ENCODE measurements around the gene HRH3.

Gene HRH3

DNA sequence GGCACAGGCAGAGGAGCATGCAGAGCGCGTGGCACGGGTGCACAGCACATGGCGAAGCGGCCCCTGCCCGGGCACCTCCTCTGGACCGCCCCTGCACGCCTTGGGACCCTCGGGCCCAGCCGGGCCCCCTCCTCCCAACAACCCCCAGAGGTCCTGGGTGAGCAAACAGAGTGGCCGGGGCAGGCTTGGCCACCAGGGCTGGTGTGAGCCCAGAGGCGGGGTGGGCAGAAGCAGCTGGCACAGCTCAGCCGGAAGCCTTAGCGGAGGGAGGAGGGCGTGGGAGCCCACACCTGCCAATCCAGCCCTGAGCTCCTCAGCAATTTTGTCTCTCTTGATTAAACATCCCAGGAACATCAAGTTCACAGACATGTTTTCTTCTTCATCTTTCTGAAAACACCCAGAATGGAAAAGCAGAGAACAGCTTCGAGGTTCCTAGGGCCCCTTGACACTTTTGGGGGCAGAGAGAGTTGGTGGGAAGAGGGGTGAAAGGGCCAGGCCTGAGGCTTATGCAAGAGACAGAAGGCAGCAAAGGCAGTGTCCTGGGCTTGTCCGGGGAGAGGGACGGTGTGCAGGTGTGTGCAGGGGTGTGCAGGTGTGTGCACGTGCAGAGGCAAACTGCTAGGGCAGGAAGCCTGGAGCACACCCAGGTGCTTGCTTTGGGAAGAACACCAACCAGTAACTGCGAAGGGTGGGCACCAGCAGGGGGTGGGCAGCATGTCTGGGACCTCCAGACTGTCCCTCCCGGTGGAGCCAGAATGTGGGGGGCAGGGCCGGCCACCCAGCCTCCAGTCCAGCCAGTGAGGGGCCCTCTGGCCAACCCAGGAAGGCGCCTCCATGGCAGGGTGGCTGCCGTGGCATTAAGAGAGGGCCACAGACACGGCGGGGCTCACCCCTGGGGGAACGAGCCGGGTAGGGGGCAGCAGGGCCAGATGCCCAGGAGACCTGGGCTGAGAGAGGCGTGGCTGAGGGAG is 4.8 kb downstream of the HRH3 start:
- no peak overlapping the region for H3K4me3 ChIP-seq (ENCODE audit: low read depth, low read length)
- ChIA-PET POLR2A (interaction anchor here (0.5 to 0.8 kb wide), 2 partner anchors 23 to 632 kb away, joined by 3 to 5 read pairs; partner anchors contain the start of gene OSBPL2), CTCF (no interaction called here)
- no peak overlapping the region for H3K27ac ChIP-seq (ENCODE audit: extremely low read depth, low read depth, low read length)
- no peaks in the 10 kb centered on the region for H3K36me3 ChIP-seq (ENCODE audit: control insufficient read depth in 2 of 2, insufficient read depth in 1 of 2, low read length in 2 of 2)
- no peaks in the 10 kb centered on the region for H3K9me3 ChIP-seq (ENCODE audit: control insufficient read depth, insufficient read depth, low read depth, low read length)
- TF ChIP-seq, protein P1, sequence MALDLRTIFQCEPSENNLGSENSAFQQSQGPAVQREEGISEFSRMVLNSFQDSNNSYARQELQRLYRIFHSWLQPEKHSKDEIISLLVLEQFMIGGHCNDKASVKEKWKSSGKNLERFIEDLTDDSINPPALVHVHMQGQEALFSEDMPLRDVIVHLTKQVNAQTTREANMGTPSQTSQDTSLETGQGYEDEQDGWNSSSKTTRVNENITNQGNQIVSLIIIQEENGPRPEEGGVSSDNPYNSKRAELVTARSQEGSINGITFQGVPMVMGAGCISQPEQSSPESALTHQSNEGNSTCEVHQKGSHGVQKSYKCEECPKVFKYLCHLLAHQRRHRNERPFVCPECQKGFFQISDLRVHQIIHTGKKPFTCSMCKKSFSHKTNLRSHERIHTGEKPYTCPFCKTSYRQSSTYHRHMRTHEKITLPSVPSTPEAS (tag by site-specific recombination; IDR thresholded peaks at IDR 0.05): peak; percentile 51; the same call in 1 of the 2 replicates
- TF ChIP-seq, protein P2, sequence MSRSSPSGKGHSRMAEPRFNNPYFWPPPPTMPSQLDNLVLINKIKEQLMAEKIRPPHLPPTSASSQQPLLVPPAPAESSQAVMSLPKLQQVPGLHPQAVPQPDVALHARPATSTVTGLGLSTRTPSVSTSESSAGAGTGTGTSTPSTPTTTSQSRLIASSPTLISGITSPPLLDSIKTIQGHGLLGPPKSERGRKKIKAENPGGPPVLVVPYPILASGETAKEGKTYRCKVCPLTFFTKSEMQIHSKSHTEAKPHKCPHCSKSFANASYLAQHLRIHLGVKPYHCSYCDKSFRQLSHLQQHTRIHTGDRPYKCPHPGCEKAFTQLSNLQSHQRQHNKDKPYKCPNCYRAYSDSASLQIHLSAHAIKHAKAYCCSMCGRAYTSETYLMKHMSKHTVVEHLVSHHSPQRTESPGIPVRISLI (tag by site-specific recombination; IDR thresholded peaks at IDR 0.05): no peak
- TF ChIP-seq GLIS2 (tag by site-specific recombination; IDR thresholded peaks at IDR 0.05) (0 out of 2 replicates have a peak, but pooled peaks have one; percentile 17), ZNF341 (tag by site-specific recombination; IDR thresholded peaks at IDR 0.05; ENCODE audit: low read depth) (peak; percentile 84), ZNF521 (tag by site-specific recombination; IDR thresholded peaks at IDR 0.05) (no peak), OSR2 (tag by site-specific recombination; IDR thresholded peaks at IDR 0.05) (no peak), KLF16 (tag by site-specific recombination; IDR thresholded peaks at IDR 0.05) (no peak), BCL11A (tag by site-specific recombination; IDR thresholded peaks at IDR 0.05; ENCODE audit: low read depth) (no peak), ZNF324 (tag by site-specific recombination; IDR thresholded peaks at IDR 0.05) (no peak)
- peaks cover 2% of the 10 kb centered on the region; the same call in 1 of the 2 replicates for H3K4me1 ChIP-seq (ENCODE audit: control insufficient read depth, insufficient read depth, low read length)

GRCh38 chr20:62214067-62214466 is 6.0 kb downstream of the HRH3 start:
- ChIA-PET CTCF (interaction anchor here (0.7 kb wide), 1 partner anchor 111 kb away, joined by 4 read pairs; no protein-coding TSS in a partner anchor), POLR2A (no interaction called here)
- H3K4me3 ChIP-seq (ENCODE audit: low read depth, low read length): no peak overlapping the region
- no peaks in the 10 kb centered on the region for H3K9me3 ChIP-seq (ENCODE audit: control insufficient read depth, insufficient read depth, low read depth, low read length)
- no peaks in the 10 kb centered on the region for H3K4me1 ChIP-seq (ENCODE audit: control insufficient read depth, insufficient read depth, low read length)
- H3K36me3 ChIP-seq (ENCODE audit: control insufficient read depth in 2 of 2, insufficient read depth in 1 of 2, low read length in 2 of 2): no peaks in the 10 kb centered on the region
- no peak overlapping the region for H3K27ac ChIP-seq (ENCODE audit: extremely low read depth, low read depth, low read length)
- TF ChIP-seq PRDM1 (tag by site-specific recombination; IDR thresholded peaks at IDR 0.05) (no peak), ZXDB (tag by site-specific recombination; IDR thresholded peaks at IDR 0.05) (no peak), ZNF544 (tag by site-specific recombination; IDR thresholded peaks at IDR 0.05) (no peak), ZNF626 (tag by site-specific recombination; IDR thresholded peaks at IDR 0.05) (no peak), ZNF114 (tag by site-specific recombination; IDR thresholded peaks at IDR 0.05) (no peak), ZNF449 (tag by site-specific recombination; IDR thresholded peaks at IDR 0.05) (peak; percentile 55; the same call in 1 of the 2 replicates), ZNF596 (tag by site-specific recombination; IDR thresholded peaks at IDR 0.05) (no peak), ZNF19 (tag by site-specific recombination; IDR thresholded peaks at IDR 0.05; ENCODE audit: low read depth) (no peak), ZBTB1 (tag by site-specific recombination; IDR thresholded peaks at IDR 0.05) (no peak), ZBTB6 (tag by site-specific recombination; IDR thresholded peaks at IDR 0.05) (no peak), ZNF366 (tag by site-specific recombination; conservative IDR thresholded peaks at IDR 0.05) (no peak), ZNF600 (tag by site-specific recombination; IDR thresholded peaks at IDR 0.05) (peak; percentile 40; the same call in 1 of the 2 replicates)
- TF ChIP-seq, protein P3, sequence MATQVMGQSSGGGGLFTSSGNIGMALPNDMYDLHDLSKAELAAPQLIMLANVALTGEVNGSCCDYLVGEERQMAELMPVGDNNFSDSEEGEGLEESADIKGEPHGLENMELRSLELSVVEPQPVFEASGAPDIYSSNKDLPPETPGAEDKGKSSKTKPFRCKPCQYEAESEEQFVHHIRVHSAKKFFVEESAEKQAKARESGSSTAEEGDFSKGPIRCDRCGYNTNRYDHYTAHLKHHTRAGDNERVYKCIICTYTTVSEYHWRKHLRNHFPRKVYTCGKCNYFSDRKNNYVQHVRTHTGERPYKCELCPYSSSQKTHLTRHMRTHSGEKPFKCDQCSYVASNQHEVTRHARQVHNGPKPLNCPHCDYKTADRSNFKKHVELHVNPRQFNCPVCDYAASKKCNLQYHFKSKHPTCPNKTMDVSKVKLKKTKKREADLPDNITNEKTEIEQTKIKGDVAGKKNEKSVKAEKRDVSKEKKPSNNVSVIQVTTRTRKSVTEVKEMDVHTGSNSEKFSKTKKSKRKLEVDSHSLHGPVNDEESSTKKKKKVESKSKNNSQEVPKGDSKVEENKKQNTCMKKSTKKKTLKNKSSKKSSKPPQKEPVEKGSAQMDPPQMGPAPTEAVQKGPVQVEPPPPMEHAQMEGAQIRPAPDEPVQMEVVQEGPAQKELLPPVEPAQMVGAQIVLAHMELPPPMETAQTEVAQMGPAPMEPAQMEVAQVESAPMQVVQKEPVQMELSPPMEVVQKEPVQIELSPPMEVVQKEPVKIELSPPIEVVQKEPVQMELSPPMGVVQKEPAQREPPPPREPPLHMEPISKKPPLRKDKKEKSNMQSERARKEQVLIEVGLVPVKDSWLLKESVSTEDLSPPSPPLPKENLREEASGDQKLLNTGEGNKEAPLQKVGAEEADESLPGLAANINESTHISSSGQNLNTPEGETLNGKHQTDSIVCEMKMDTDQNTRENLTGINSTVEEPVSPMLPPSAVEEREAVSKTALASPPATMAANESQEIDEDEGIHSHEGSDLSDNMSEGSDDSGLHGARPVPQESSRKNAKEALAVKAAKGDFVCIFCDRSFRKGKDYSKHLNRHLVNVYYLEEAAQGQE (tag by site-specific recombination; IDR thresholded peaks at IDR 0.05): no peak
- TF ChIP-seq, protein P4, sequence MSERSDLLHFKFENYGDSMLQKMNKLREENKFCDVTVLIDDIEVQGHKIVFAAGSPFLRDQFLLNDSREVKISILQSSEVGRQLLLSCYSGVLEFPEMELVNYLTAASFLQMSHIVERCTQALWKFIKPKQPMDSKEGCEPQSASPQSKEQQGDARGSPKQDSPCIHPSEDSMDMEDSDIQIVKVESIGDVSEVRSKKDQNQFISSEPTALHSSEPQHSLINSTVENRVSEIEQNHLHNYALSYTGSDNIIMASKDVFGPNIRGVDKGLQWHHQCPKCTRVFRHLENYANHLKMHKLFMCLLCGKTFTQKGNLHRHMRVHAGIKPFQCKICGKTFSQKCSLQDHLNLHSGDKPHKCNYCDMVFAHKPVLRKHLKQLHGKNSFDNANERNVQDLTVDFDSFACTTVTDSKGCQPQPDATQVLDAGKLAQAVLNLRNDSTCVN (tag by site-specific recombination; optimal IDR thresholded peaks at IDR 0.05): peak; percentile 7

Data from HEK293 (cell line).